ENCODE data around the gene FOSL2.

Gene FOSL2

GRCh38 chr2:28462122-28462521, 69.5 kb downstream of the FOSL2 start:
- no peak for DNase-seq (ENCODE audit: low read depth)
- H3K4me3 ChIP-seq (ENCODE audit: low read depth, low read length): no peak overlapping the region

GRCh38 chr2:28463211-28463816, 70.7 kb downstream of the FOSL2 start:
- no peak overlapping the region for H3K4me3 ChIP-seq (ENCODE audit: low read depth, low read length)
- DNase-seq (ENCODE audit: low read depth): no peak

GRCh38 chr2:28463893-28464292, 71.2 kb downstream of the FOSL2 start:
- DNase-seq (ENCODE audit: low read depth): no peak
- no peak overlapping the region for H3K4me3 ChIP-seq (ENCODE audit: low read depth, low read length)

- no peak for DNase-seq (ENCODE audit: low read depth)
- H3K4me3 ChIP-seq (ENCODE audit: low read depth, low read length): no peak overlapping the region
Measured at GRCh38 chr2:28465148-28465885, 72.7 kb downstream of the FOSL2 start.
